GM10266 (cell line): ENCODE data around the gene SMARCA1.
A peak's percentile ranks its signal among the peaks of the same experiment; 100 is the strongest.

ENCODE experiments used
- DNase-seq: peaks from one replicate; pipeline ENCODE4 v3.0.0; 2012; ENCODE audit errors: extremely low spot score
- TF ChIP-seq, protein P1 (sequence below): IDR thresholded peaks from 2 replicates; pipeline ENCODE4 v1.5.1; 2012; ENCODE audit warnings: mild to moderate bottlenecking, low read depth; ENCODE audit not compliant: control insufficient read depth, insufficient read depth; ENCODE audit errors: missing control alignments

SMARCA1 gene

DNA sequence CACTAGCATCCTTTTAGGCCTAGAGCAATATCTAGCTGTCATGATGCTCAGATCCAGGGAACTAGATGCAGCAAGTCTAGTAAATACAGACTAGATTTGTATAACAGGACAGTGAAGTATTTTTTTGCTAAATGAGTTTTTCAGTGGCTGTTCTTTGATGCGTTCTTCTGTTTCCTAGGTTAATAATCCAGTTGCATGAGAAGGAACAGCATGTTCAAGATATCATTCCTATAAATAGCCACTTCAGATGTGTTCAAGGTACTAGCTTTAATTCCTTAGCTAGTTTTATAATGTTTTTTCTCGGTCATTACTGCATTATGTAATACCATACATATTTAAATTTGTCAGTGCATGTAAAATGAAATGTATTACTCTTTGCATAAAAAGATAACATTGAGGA, 21.5 kb upstream of the SMARCA1 start:
- no peak for DNase-seq
- TF ChIP-seq, protein P1, sequence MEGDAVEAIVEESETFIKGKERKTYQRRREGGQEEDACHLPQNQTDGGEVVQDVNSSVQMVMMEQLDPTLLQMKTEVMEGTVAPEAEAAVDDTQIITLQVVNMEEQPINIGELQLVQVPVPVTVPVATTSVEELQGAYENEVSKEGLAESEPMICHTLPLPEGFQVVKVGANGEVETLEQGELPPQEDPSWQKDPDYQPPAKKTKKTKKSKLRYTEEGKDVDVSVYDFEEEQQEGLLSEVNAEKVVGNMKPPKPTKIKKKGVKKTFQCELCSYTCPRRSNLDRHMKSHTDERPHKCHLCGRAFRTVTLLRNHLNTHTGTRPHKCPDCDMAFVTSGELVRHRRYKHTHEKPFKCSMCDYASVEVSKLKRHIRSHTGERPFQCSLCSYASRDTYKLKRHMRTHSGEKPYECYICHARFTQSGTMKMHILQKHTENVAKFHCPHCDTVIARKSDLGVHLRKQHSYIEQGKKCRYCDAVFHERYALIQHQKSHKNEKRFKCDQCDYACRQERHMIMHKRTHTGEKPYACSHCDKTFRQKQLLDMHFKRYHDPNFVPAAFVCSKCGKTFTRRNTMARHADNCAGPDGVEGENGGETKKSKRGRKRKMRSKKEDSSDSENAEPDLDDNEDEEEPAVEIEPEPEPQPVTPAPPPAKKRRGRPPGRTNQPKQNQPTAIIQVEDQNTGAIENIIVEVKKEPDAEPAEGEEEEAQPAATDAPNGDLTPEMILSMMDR: no peak

DNA sequence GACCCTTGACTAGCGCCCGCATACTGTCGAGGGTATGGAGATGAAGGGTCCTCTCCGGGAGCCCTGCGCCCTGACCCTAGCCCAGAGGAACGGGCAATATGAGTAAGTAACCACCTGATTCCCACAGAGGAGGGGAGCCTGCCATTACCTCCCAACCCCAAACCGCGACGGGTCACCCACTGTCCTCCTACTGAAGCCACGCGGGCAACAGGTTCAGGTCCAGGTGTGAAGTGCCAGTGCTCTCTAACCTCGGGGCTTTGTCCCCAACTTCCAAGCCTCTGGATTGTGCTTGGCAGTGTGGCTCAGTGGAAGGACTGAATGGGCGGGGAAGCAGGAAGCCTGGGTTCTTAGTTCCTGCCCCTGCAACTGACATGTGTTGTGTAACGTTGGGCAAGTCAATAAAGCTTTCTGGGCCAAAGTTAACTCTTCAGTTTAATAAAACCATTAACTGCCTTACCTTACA, 17.5 kb upstream of the SMARCA1 start:
- DNase-seq: peak; percentile 18
- TF ChIP-seq, protein P1: no peak

DNA sequence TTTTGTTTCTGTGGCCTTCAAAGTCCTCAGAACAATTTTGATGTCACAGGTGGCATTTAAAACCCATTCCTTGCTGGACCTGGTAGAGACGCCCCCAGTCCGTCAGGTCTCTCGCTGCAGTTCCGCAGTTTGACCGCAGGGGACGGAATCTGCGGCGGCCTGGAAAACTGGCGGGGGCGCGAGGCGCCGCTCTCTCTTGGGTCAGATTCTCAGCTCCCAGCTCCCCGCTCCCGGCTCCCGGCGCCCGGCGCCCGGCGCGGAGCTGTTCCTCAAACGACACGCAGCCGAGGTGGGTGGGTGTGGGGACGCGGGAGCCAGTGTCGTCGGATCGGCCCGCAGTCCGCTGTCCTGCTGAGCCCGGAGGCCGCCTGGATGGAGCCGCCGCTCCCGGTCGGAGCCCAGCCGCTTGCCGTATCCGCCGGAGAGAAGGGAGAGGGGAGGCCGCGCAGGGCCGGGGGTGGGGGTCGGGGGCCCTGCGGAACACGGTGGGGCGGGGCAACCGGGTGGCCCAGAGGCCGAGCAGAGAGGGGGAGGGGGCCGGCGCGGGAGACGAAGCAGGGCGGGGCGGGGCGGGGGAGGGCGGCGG, 16.9 kb upstream of the SMARCA1 start, which contains the start of gene OCRL:
Gene OCRL, plus strand, starts transcription at position 192 of the 586 bp plus-strand sequence. Its CDS starts 181 bp downstream, at position 373.
- TF ChIP-seq, protein P1: peak; percentile 61
- DNase-seq: peak; percentile 78

DNA sequence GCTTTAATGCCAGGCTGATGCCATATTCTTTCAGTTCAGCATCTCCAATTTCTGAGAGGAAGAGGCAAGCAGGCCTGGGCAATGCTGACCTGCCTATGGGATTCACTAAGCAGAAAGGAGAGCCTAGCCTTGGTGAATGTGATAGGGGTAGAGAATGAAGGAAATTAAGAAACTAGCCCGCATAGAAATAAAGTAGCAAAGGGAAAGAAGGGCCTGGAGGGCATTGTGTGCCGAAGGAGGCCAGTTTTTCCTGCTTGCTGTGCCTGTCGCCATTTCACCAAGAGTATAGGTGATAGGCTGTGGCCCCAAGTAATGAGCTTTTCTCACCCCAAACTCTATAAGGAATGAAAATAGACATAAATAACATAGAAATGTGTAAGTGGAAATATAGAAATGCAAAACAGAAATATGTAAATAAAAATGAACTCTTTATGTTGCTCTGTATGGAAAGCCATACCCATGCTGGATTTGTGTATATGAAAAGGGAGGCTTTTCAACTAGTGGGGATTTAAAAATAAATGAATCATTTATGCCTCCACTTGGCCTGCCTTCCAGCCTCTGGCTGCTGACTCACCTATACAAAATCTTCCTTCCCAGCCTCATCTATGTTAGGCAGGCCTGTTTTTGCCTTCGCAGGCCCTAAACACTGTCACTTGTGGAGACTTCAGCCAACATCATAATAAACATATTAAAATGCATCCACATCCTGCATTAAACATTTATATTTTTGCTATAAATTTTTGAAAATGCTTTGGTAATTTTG, 11.7 kb upstream of the SMARCA1 start:
- TF ChIP-seq, protein P1: no peak
- no peak for DNase-seq

DNA sequence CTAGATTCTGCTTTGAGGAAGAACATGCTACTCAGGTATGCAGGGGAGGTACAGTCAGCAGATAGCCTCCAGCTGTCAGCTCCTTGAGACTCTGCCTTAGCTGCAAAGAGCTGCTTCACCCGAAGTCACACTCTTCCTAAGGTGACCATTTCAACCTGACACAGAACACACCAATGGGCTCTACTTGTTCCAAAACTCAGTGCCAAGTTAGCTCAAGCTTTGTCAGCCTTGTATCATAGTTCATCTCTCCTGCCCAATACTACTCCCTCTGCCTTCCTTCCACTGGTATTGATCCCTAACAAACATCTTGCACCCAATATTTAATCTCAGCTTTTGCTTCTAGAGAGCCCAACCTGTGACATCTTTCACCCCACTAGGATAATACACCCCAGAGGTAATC, 7.8 kb upstream of the SMARCA1 start:
- DNase-seq: no peak

DNA sequence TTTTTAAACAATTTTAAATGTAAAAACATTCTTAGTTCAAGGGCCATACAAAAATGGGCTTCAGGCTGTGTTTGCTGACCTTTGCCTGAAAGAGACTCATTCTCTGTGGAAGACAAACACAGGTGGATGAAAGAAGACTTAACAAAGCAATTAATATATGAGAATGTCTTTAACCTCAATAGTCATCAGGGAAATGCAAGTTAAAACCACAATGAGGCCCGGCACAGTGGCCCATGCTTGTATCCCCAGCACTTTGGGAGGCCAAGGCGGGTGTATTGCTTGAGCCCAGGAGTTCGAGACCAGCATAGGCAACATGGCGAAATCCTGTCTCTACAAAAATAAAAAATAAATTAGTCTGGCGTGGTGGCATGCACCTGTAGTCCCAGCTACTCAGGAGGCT, 7.1 kb upstream of the SMARCA1 start:
- DNase-seq: no peak
- TF ChIP-seq, protein P1: no peak

More for the DNA sequence above, 7.8 kb upstream of the SMARCA1 start:
- TF ChIP-seq, protein P1: no peak
